ENCODE results near the gene SFPQ. TPM values are rescaled to one million over a fixed set of nuclear protein-coding genes. Genes with fewer than 3 reads are reported as not detected.
"Not testable (repeated sequence)": the region's sequence is repeated elsewhere in the genome, so short reads cannot be mapped to it uniquely, and the experiment has no call there.

The SFPQ gene
- total RNA-seq, 1 donor from 2014 or later = 130 TPM

- H3K9ac ChIP-seq (ENCODE audit: low read depth in 1 of 3, low read length in 3 of 3) = no peak overlapping the region
- H3K4me3 ChIP-seq (ENCODE audit: low read length in 3 of 3) = no peak overlapping the region
- H3K27ac ChIP-seq (ENCODE audit: low read depth, low read length) = no peak overlapping the region
- H3K27me3 ChIP-seq (ENCODE audit: control insufficient read depth in 3 of 3, insufficient read depth in 3 of 3, low read length in 3 of 3) = no peaks in the 10 kb centered on the region
- H3K36me3 ChIP-seq (ENCODE audit: control insufficient read depth in 3 of 3, insufficient read depth in 3 of 3, low read length in 3 of 3) = no peaks in the 10 kb centered on the region
- no peaks in the 10 kb centered on the region for H3K9me3 ChIP-seq (ENCODE audit: control insufficient read depth in 3 of 3, low read length in 3 of 3)
- peaks cover 0 to 7% (median 4%) of the 10 kb centered on the region in 3 donors for H3K4me1 ChIP-seq (ENCODE audit: control insufficient read depth in 3 of 3, insufficient read depth in 3 of 3, low read length in 3 of 3)
Observed at GRCh38 chr1:35143737-35144508, 49.0 kb downstream of the SFPQ start.

- H3K27me3 ChIP-seq (ENCODE audit: control insufficient read depth in 3 of 3, insufficient read depth in 3 of 3, low read length in 3 of 3); H3K4me3 ChIP-seq (ENCODE audit: low read length in 3 of 3); H3K27ac ChIP-seq (ENCODE audit: low read depth, low read length); H3K36me3 ChIP-seq (ENCODE audit: control insufficient read depth in 3 of 3, insufficient read depth in 3 of 3, low read length in 3 of 3); H3K9me3 ChIP-seq (ENCODE audit: control insufficient read depth in 3 of 3, low read length in 3 of 3); H3K4me1 ChIP-seq (ENCODE audit: control insufficient read depth in 3 of 3, insufficient read depth in 3 of 3, low read length in 3 of 3); H3K9ac ChIP-seq (ENCODE audit: low read depth in 1 of 3, low read length in 3 of 3): not testable (repeated sequence)
Observed at GRCh38 chr1:35142728-35143127, 50.2 kb downstream of the SFPQ start.

DNA sequence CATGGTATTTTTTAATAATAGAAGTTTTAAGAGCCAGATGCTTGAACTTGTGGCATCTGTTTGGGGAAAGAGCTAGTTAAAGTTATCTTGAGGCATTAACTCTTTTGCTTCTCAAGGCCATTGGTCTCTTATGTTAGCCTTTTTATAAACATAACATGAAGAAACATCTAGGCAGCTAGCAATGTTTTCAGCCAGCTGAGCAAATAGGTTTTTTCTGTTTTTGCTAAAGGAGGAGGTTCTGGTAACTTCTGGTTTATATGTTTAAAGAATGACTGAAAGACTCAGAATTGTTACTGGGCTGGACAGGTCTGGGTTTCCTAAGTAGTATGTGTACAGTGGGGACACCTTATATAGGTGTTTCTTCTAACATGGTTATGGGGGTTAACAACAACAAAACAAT is 50.7 kb downstream of the SFPQ start:
- H3K4me1 ChIP-seq (ENCODE audit: control insufficient read depth in 3 of 3, insufficient read depth in 3 of 3, low read length in 3 of 3); H3K4me3 ChIP-seq (ENCODE audit: low read length in 3 of 3); H3K9ac ChIP-seq (ENCODE audit: low read depth in 1 of 3, low read length in 3 of 3); H3K36me3 ChIP-seq (ENCODE audit: control insufficient read depth in 3 of 3, insufficient read depth in 3 of 3, low read length in 3 of 3); H3K27ac ChIP-seq (ENCODE audit: low read depth, low read length); H3K9me3 ChIP-seq (ENCODE audit: control insufficient read depth in 3 of 3, low read length in 3 of 3); H3K27me3 ChIP-seq (ENCODE audit: control insufficient read depth in 3 of 3, insufficient read depth in 3 of 3, low read length in 3 of 3): not testable (repeated sequence)

GRCh38 chr1:35137590-35137989 is 55.4 kb downstream of the SFPQ start:
- not testable (repeated sequence) for H3K27ac ChIP-seq (ENCODE audit: low read depth, low read length); H3K4me1 ChIP-seq (ENCODE audit: control insufficient read depth in 3 of 3, insufficient read depth in 3 of 3, low read length in 3 of 3); H3K9ac ChIP-seq (ENCODE audit: low read depth in 1 of 3, low read length in 3 of 3); H3K36me3 ChIP-seq (ENCODE audit: control insufficient read depth in 3 of 3, insufficient read depth in 3 of 3, low read length in 3 of 3); H3K9me3 ChIP-seq (ENCODE audit: control insufficient read depth in 3 of 3, low read length in 3 of 3); H3K4me3 ChIP-seq (ENCODE audit: low read length in 3 of 3); H3K27me3 ChIP-seq (ENCODE audit: control insufficient read depth in 3 of 3, insufficient read depth in 3 of 3, low read length in 3 of 3)

- Histone ChIP-seq H3K27ac (ENCODE audit: low read depth, low read length) (no peak overlapping the region), H3K9me3 (ENCODE audit: control insufficient read depth in 3 of 3, low read length in 3 of 3) (no peaks in the 10 kb centered on the region), H3K9ac (ENCODE audit: low read depth in 1 of 3, low read length in 3 of 3) (no peak overlapping the region)
Observed at GRCh38 chr1:35136780-35137179, 56.2 kb downstream of the SFPQ start.

More at GRCh38 chr1:35136780-35137179, 56.2 kb downstream of the SFPQ start:
- no peaks in the 10 kb centered on the region for H3K4me1 ChIP-seq (ENCODE audit: control insufficient read depth in 3 of 3, insufficient read depth in 3 of 3, low read length in 3 of 3)
- no peaks in the 10 kb centered on the region for H3K36me3 ChIP-seq (ENCODE audit: control insufficient read depth in 3 of 3, insufficient read depth in 3 of 3, low read length in 3 of 3)
- no peaks in the 10 kb centered on the region for H3K27me3 ChIP-seq (ENCODE audit: control insufficient read depth in 3 of 3, insufficient read depth in 3 of 3, low read length in 3 of 3)
- H3K4me3 ChIP-seq (ENCODE audit: low read length in 3 of 3) = no peak overlapping the region

Small RNA genes within 50 kb of the gene (small RNA-seq; reads per million reads assigned to genes)
- gene RF00019 = not detected

Other genes starting within 250 kb of the SFPQ start
- gene TMEM35B, start 207.8 kb downstream of the SFPQ start, total RNA-seq = 23.0 TPM
- gene ZMYM6, start 161.2 kb downstream of the SFPQ start, total RNA-seq = 15.1 TPM
- gene ZMYM1, start 113.8 kb downstream of the SFPQ start, total RNA-seq = 11.5 TPM
- gene ZMYM4, start 75.6 kb upstream of the SFPQ start, total RNA-seq = 53.2 TPM